SHP77 (cell line): ENCODE measurements around the gene PPP1R8.
"Not testable (repeated sequence)": the region's sequence is repeated elsewhere in the genome, so short reads cannot be mapped to it uniquely, and the experiment has no call there.

ENCODE experiments used
- DNase-seq, 2 experiments: peaks; one replicate each; lab custom pipeline; 2025; lab: John Stamatoyannopoulos, UW

Gene PPP1R8

GRCh38 chr1:27832762-27833161, 2.2 kb downstream of the PPP1R8 start:
- no peak for DNase-seq

GRCh38 chr1:27833470-27833869, 2.9 kb downstream of the PPP1R8 start:
- DNase-seq: no peak

- no peak for DNase-seq
Observed at GRCh38 chr1:27835046-27835445, 4.5 kb downstream of the PPP1R8 start.

GRCh38 chr1:27835501-27835900, 4.9 kb downstream of the PPP1R8 start:
- no peak for DNase-seq

GRCh38 chr1:27849951-27850350, 19.4 kb downstream of the PPP1R8 start:
- no peak for DNase-seq

- no peak for DNase-seq
Observed at GRCh38 chr1:27855085-27855484, 24.5 kb downstream of the PPP1R8 start.

- DNase-seq: no peak
Observed at GRCh38 chr1:27856561-27857343, 26.2 kb downstream of the PPP1R8 start.

GRCh38 chr1:27857552-27857951, 27.0 kb downstream of the PPP1R8 start:
- not testable (repeated sequence) for DNase-seq

- peak; percentile 66 to 76 for DNase-seq
Observed at GRCh38 chr1:27858072-27858948, 27.7 kb downstream of the PPP1R8 start.

GRCh38 chr1:27858949-27859576, 28.5 kb downstream of the PPP1R8 start:
- no peak for DNase-seq

- no peak for DNase-seq
Observed at GRCh38 chr1:27861436-27861835, 30.9 kb downstream of the PPP1R8 start.

- DNase-seq: no peak
Observed at GRCh38 chr1:27862004-27862403, 31.4 kb downstream of the PPP1R8 start.

GRCh38 chr1:27862671-27863537, 32.3 kb downstream of the PPP1R8 start:
- DNase-seq: no peak

- DNase-seq: no peak
Observed at GRCh38 chr1:27863538-27863915, 32.9 kb downstream of the PPP1R8 start.

- DNase-seq: no peak
Observed at GRCh38 chr1:27864264-27864895, 33.8 kb downstream of the PPP1R8 start.

- DNase-seq: no peak
Observed at GRCh38 chr1:27865821-27866220, 35.2 kb downstream of the PPP1R8 start.

- DNase-seq: no peak
Observed at GRCh38 chr1:27868556-27868931, 38.0 kb downstream of the PPP1R8 start.

GRCh38 chr1:27868932-27869718, 38.5 kb downstream of the PPP1R8 start:
- DNase-seq: peak in 1 of 2 experiments; percentile 13

GRCh38 chr1:27869719-27870085, 39.1 kb downstream of the PPP1R8 start:
- DNase-seq: no peak

- not testable (repeated sequence) for DNase-seq
Observed at GRCh38 chr1:27871076-27871475, 40.5 kb downstream of the PPP1R8 start.
